ENCODE results near the gene TIGAR. TPM values are rescaled to one million over a fixed set of nuclear protein-coding genes. Genes with fewer than 3 reads are reported as not detected.

TIGAR gene
- total and polyA plus RNA-seq, 2 donors (not counting 1 experiment from before 2014, with no cell fraction given), result 2.3 to 6.6 TPM

GRCh38 chr12:4297617-4298016 lies 23.4 kb upstream of the TIGAR start:
- Mint-ChIP-seq H3K4me3 (no peak overlapping the region), H3K9me3 (ENCODE audit: insufficient read depth) (no peaks in the 10 kb centered on the region), H3K27ac (no peak overlapping the region), H3K27me3 (no peaks in the 10 kb centered on the region), H3K4me1 (peaks cover 2% of the 10 kb centered on the region)
- intact Hi-C loops (cut with micrococcal nuclease), result no loop called here
- H3K9ac ChIP-seq (ENCODE audit: low read length), result no peak overlapping the region
- H3K4me1 ChIP-seq (ENCODE audit: control insufficient read depth in 2 of 2, insufficient read depth in 2 of 2, low read length in 2 of 2), result no peaks in the 10 kb centered on the region
- peaks cover 0 to 75% of the 10 kb centered on the region in 2 experiments for H3K36me3 ChIP-seq (replicated peaks in 1 of 2; ENCODE audit: control extremely low read depth in 1 of 2, control insufficient read depth in 1 of 2, extremely low read depth in 1 of 2, insufficient read depth in 2 of 2, low read length in 1 of 2)
- no peak overlapping the region for H2AFZ ChIP-seq (ENCODE audit: insufficient read depth, low read depth, low read length, poor library complexity, severe bottlenecking)
- no peaks in the 10 kb centered on the region for H3K9me3 ChIP-seq (ENCODE audit: control extremely low read depth in 1 of 3, control insufficient read depth in 2 of 3, insufficient read depth in 1 of 3, low read length in 2 of 3)
- no peak for DNase-seq
- no peak overlapping the region for H3K4me2 ChIP-seq (replicated peaks; ENCODE audit: low read depth, low read length, poor library complexity, severe bottlenecking)
- WGBS (ENCODE audit: insufficient coverage), result 93% methylated on average over 11 of the region's 13 CpGs
- H3K79me2 ChIP-seq (ENCODE audit: control insufficient read depth, insufficient read depth, low read length), result peaks cover 24% of the 10 kb centered on the region
- TF ChIP-seq EZH2 (IDR thresholded peaks at IDR 0.05; ENCODE audit: borderline replicate concordance, insufficient read depth, low read depth, low read length, poor library complexity, severe bottlenecking), result no peak
- TF ChIP-seq, protein P1, sequence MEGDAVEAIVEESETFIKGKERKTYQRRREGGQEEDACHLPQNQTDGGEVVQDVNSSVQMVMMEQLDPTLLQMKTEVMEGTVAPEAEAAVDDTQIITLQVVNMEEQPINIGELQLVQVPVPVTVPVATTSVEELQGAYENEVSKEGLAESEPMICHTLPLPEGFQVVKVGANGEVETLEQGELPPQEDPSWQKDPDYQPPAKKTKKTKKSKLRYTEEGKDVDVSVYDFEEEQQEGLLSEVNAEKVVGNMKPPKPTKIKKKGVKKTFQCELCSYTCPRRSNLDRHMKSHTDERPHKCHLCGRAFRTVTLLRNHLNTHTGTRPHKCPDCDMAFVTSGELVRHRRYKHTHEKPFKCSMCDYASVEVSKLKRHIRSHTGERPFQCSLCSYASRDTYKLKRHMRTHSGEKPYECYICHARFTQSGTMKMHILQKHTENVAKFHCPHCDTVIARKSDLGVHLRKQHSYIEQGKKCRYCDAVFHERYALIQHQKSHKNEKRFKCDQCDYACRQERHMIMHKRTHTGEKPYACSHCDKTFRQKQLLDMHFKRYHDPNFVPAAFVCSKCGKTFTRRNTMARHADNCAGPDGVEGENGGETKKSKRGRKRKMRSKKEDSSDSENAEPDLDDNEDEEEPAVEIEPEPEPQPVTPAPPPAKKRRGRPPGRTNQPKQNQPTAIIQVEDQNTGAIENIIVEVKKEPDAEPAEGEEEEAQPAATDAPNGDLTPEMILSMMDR (IDR thresholded peaks at IDR 0.05), result no peak
- H4K20me1 ChIP-seq (ENCODE audit: control insufficient read depth, insufficient read depth, low read length, poor library complexity, severe bottlenecking), result peaks cover 25% of the 10 kb centered on the region
- no peak overlapping the region for H3K4me3 ChIP-seq (ENCODE audit: control extremely low read depth in 1 of 5, extremely low read depth in 1 of 5, insufficient read depth in 1 of 5, low read depth in 2 of 5, low read length in 4 of 5)
- H3K27me3 ChIP-seq (replicated peaks in 1 of 4; ENCODE audit: control extremely low read depth in 1 of 4, control insufficient read depth in 3 of 4, insufficient read depth in 4 of 4, low read length in 3 of 4), result no peaks in the 10 kb centered on the region
- H3K27ac ChIP-seq (ENCODE audit: low read length in 2 of 2), result no peak overlapping the region
- no peak for ATAC-seq (ENCODE audit: low read depth)
- ChIA-PET POLR2A (no interaction called here), CTCF (no interaction called here)

GRCh38 chr12:4300883-4301282 lies 20.1 kb upstream of the TIGAR start:
- DNase-seq (no peak), ATAC-seq (ENCODE audit: low read depth) (no peak)
- Histone ChIP-seq H3K79me2 (ENCODE audit: control insufficient read depth, insufficient read depth, low read length) (peaks cover 10% of the 10 kb centered on the region), H3K9ac (ENCODE audit: low read length) (no peak overlapping the region), H4K20me1 (ENCODE audit: control insufficient read depth, insufficient read depth, low read length, poor library complexity, severe bottlenecking) (peaks cover 13% of the 10 kb centered on the region), H3K27me3 (replicated peaks in 1 of 4; ENCODE audit: control extremely low read depth in 1 of 4, control insufficient read depth in 3 of 4, insufficient read depth in 4 of 4, low read length in 3 of 4) (no peaks in the 10 kb centered on the region), H3K4me2 (replicated peaks; ENCODE audit: low read depth, low read length, poor library complexity, severe bottlenecking) (no peak overlapping the region), H3K4me1 (ENCODE audit: control insufficient read depth in 2 of 2, insufficient read depth in 2 of 2, low read length in 2 of 2) (no peaks in the 10 kb centered on the region), H3K27ac (ENCODE audit: low read length in 2 of 2) (no peak overlapping the region), H3K9me3 (ENCODE audit: control extremely low read depth in 1 of 3, control insufficient read depth in 2 of 3, insufficient read depth in 1 of 3, low read length in 2 of 3) (no peaks in the 10 kb centered on the region), H3K4me3 (ENCODE audit: control extremely low read depth in 1 of 5, extremely low read depth in 1 of 5, insufficient read depth in 1 of 5, low read depth in 2 of 5, low read length in 4 of 5) (no peak overlapping the region), H2AFZ (ENCODE audit: insufficient read depth, low read depth, low read length, poor library complexity, severe bottlenecking) (no peak overlapping the region), H3K36me3 (replicated peaks in 1 of 2; ENCODE audit: control extremely low read depth in 1 of 2, control insufficient read depth in 1 of 2, extremely low read depth in 1 of 2, insufficient read depth in 2 of 2, low read length in 1 of 2) (peaks cover 0 to 75% of the 10 kb centered on the region in 2 experiments)
- no peak overlapping the region for H3K27ac Mint-ChIP-seq
- H3K27me3 Mint-ChIP-seq, result no peaks in the 10 kb centered on the region
- H3K4me3 Mint-ChIP-seq, result no peak overlapping the region
- ChIA-PET CTCF (no interaction called here), POLR2A (no interaction called here)
- H3K9me3 Mint-ChIP-seq (ENCODE audit: insufficient read depth), result no peaks in the 10 kb centered on the region
- H3K4me1 Mint-ChIP-seq, result no peaks in the 10 kb centered on the region
- no peak for TF ChIP-seq EZH2 (IDR thresholded peaks at IDR 0.05; ENCODE audit: borderline replicate concordance, insufficient read depth, low read depth, low read length, poor library complexity, severe bottlenecking)
- TF ChIP-seq, protein P1 (IDR thresholded peaks at IDR 0.05), result no peak
- 93% methylated on average over 5 of the region's 5 CpGs for WGBS (ENCODE audit: insufficient coverage)
- intact Hi-C loops (cut with micrococcal nuclease), result no loop called here
